HG03196 (cell line): Measurements from ENCODE around the gene XKR3.
"Not testable (repeated sequence)": the region's sequence is repeated elsewhere in the genome, so short reads cannot be mapped to it uniquely, and the experiment has no call there.

Source experiments
- ATAC-seq: cut with Tn5 transposase; IDR thresholded peaks from one replicate; pipeline ENCODE4 v1.9.1; 2021; ENCODE audit not compliant: unreplicated experiment

XKR3 gene

GRCh38 chr22:16806401-16806800 is 18.8 kb downstream of the XKR3 start:
- ATAC-seq: no peak

GRCh38 chr22:16804882-16805281 is 20.3 kb downstream of the XKR3 start:
- no peak for ATAC-seq

GRCh38 chr22:16803255-16803917 is 21.8 kb downstream of the XKR3 start:
- ATAC-seq: no peak

GRCh38 chr22:16801571-16801970 is 23.6 kb downstream of the XKR3 start:
- ATAC-seq: no peak

GRCh38 chr22:16801088-16801487 is 24.1 kb downstream of the XKR3 start:
- ATAC-seq: no peak

- no peak for ATAC-seq
Measured at GRCh38 chr22:16800358-16800757, 24.9 kb downstream of the XKR3 start.

GRCh38 chr22:16795504-16795903 is 29.7 kb downstream of the XKR3 start:
- ATAC-seq: not testable (repeated sequence)

GRCh38 chr22:16793831-16794230 is 31.4 kb downstream of the XKR3 start:
- ATAC-seq: no peak

GRCh38 chr22:16789860-16790493 is 35.2 kb downstream of the XKR3 start:
- no peak for ATAC-seq

- ATAC-seq: no peak
Measured at GRCh38 chr22:16783930-16784354, 41.3 kb downstream of the XKR3 start.

GRCh38 chr22:16783453-16783852 is 41.8 kb downstream of the XKR3 start:
- no peak for ATAC-seq

GRCh38 chr22:16781764-16782329 is 43.4 kb downstream of the XKR3 start:
- no peak for ATAC-seq

- ATAC-seq: no peak
Measured at GRCh38 chr22:16781074-16781763, 44.0 kb downstream of the XKR3 start.

- no peak for ATAC-seq
Measured at GRCh38 chr22:16777284-16777924, 47.8 kb downstream of the XKR3 start.

- no peak for ATAC-seq
Measured at GRCh38 chr22:16776080-16776479, 49.1 kb downstream of the XKR3 start.

GRCh38 chr22:16774911-16775500 is 50.2 kb downstream of the XKR3 start:
- ATAC-seq: no peak

- ATAC-seq: not testable (repeated sequence)
Measured at GRCh38 chr22:16771569-16771968, 53.6 kb downstream of the XKR3 start.

GRCh38 chr22:16767927-16768326 is 57.3 kb downstream of the XKR3 start:
- ATAC-seq: not testable (repeated sequence)

GRCh38 chr22:16762224-16762623 is 63.0 kb downstream of the XKR3 start:
- not testable (repeated sequence) for ATAC-seq

GRCh38 chr22:16760416-16760815 is 64.8 kb downstream of the XKR3 start:
- ATAC-seq: not testable (repeated sequence)

GRCh38 chr22:16749282-16749681 is 75.9 kb downstream of the XKR3 start:
- ATAC-seq: not testable (repeated sequence)
